LNCAP (cell line): ENCODE measurements around the gene GNPTG.

Source experiments
- TF ChIP-seq, protein P1 (sequence below): fragments of 450-650 bp; IDR thresholded peaks from 2 replicates; pipeline ENCODE4 v1.5.1; 2017; ENCODE audit warnings: mild to moderate bottlenecking

The GNPTG gene

DNA sequence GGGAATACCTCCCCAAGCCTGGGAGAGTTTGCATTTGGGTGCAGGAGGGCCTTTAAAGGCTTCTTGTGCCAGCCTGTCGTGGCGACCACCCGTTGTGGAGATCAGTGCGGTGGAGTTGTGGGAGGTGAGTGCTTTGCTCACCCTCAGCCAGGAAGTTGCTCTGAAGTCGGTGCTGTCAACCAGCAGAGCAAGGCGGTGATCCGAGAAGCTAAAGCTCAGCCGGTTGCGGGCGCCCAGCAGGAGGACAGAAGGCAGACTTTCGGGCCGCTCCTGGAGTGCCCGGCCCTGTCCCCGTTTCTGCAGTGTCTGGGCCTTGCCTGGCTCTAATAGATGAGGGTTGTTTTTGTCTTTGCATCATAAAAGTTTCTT lies 40.9 kb upstream of the GNPTG start:
- TF ChIP-seq, protein P1, sequence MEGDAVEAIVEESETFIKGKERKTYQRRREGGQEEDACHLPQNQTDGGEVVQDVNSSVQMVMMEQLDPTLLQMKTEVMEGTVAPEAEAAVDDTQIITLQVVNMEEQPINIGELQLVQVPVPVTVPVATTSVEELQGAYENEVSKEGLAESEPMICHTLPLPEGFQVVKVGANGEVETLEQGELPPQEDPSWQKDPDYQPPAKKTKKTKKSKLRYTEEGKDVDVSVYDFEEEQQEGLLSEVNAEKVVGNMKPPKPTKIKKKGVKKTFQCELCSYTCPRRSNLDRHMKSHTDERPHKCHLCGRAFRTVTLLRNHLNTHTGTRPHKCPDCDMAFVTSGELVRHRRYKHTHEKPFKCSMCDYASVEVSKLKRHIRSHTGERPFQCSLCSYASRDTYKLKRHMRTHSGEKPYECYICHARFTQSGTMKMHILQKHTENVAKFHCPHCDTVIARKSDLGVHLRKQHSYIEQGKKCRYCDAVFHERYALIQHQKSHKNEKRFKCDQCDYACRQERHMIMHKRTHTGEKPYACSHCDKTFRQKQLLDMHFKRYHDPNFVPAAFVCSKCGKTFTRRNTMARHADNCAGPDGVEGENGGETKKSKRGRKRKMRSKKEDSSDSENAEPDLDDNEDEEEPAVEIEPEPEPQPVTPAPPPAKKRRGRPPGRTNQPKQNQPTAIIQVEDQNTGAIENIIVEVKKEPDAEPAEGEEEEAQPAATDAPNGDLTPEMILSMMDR = no peak

- TF ChIP-seq, protein P1 = no peak
Measured at GRCh38 chr16:1311212-1311737, 40.5 kb upstream of the GNPTG start.

DNA sequence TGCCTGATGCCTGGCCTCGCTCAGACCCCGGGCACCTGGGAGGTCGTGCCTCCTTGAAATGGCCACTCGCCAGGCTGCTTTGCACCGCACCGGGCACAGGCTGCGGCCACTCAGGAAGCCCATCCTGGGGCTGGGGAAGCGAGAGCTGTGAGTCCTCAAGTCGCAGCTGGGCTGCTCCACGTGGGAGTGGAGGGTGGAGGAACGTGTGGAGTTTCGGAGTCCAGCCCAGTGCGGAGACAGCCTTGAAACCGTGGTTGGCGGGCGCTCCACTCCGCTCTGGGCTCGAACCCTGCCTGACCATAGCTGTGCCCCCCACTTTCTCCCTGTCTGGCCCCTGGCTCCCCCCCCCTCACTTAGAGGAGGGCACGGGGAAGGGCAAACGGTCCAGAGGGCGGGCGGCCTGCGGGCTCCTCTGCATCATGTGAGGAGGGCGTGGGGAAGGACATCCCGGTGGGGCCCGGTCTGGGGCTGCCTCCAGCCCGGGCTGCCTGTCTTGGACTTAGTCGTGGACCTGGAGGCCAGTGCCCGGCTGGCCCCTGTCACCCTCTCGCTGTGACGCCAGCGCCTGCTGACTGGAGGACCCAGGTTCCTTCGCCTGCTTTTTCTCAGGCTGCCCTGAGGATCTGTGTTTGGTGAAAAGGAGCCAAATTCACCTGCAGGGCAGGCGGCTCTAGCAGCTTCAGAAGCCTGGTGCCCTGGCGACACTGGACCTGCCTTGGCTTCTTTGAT lies 39.8 kb upstream of the GNPTG start:
- TF ChIP-seq, protein P1 = no peak

- TF ChIP-seq, protein P1 = no peak
Measured at GRCh38 chr16:1312467-1312816, 39.3 kb upstream of the GNPTG start.

GRCh38 chr16:1312903-1313302 lies 38.8 kb upstream of the GNPTG start:
- TF ChIP-seq, protein P1 = no peak

- TF ChIP-seq, protein P1 = no peak
Measured at GRCh38 chr16:1313721-1314369, 37.9 kb upstream of the GNPTG start.

DNA sequence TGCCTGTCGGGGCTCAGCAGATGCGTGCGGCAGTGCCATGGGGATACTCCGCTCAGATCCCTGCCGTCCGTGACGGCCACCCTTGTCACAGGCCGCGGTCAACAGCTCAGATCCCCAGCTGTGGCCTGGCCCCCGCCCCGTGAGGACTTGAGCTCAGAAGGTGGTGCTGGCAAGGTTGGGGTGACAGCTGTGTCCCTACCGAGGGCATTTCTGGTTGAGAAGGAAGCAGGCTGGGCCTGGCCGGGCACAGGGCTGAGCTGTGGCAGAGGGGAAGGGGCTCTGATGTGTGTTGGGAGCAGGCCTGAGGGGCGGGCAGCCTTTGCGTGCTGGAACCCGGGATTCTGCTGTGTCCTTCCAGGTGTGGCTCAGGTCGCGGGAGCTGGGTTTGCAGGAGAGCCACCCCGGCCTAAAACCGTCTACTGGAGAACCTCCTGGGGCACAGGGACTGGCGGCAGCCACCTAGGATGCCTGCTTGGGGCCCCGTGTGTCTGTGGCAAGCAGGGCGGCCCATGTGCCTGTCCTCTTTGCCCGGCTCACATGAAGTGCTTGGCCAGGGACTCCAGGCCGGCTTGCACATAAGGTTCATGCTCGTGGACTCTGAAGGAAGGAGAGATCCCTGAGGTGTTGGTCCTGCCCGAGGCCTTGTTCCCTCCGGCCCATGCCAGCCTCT lies 37.2 kb upstream of the GNPTG start:
- TF ChIP-seq, protein P1 = no peak
